Measurements from ENCODE around the gene SORT1. TPM values are rescaled to one million over a fixed set of nuclear protein-coding genes. Genes with fewer than 3 reads are reported as not detected.

The SORT1 gene
- total and polyA plus RNA-seq, 8 donors, result 39.4 to 165 (median 46.7) TPM

- DNase-seq (peak in 1 of 4 donors; percentile 74), ATAC-seq (no peak)
- no peaks in the 10 kb centered on the region for H3K27me3 ChIP-seq
- intact Hi-C loops (cut with DNase I), result loop anchor here in 1 of 2 donors (5.0 to 10.0 kb wide), 2 partner anchors 144 to 272 kb away; partner anchors contain the start of gene GPR61
- H3K9me3 ChIP-seq, result no peaks in the 10 kb centered on the region
- no peaks in the 10 kb centered on the region for H3K36me3 ChIP-seq
- H3K27ac ChIP-seq, result no peak overlapping the region
- peaks cover 0 to 8% of the 10 kb centered on the region in 2 donors for H3K4me1 ChIP-seq
- no peak overlapping the region for H3K4me3 ChIP-seq
- TF ChIP-seq CTCF (IDR thresholded peaks at IDR 0.05), result no peak
These were observed 134.5 kb downstream of the SORT1 start for GRCh38 chr1:109263234-109263596.

GRCh38 chr1:109262231-109263055, 135.3 kb downstream of the SORT1 start:
- Histone ChIP-seq H3K4me3 (no peak overlapping the region), H3K36me3 (no peaks in the 10 kb centered on the region), H3K27ac (no peak overlapping the region), H3K9me3 (no peaks in the 10 kb centered on the region), H3K27me3 (no peaks in the 10 kb centered on the region), H3K4me1 (peaks cover 0 to 8% of the 10 kb centered on the region in 2 donors)
- intact Hi-C loops (cut with DNase I), result loop anchor here in 1 of 2 donors (5.0 to 10.0 kb wide), 2 partner anchors 145 to 272 kb away; partner anchors contain the start of gene GPR61
- ATAC-seq (no peak), DNase-seq (peak in 1 of 4 donors; percentile 64)
- no peak for TF ChIP-seq CTCF (IDR thresholded peaks at IDR 0.05)

- TF ChIP-seq CTCF (IDR thresholded peaks at IDR 0.05), result no peak
- Histone ChIP-seq H3K27me3 (no peaks in the 10 kb centered on the region), H3K4me3 (no peak overlapping the region), H3K36me3 (no peaks in the 10 kb centered on the region), H3K9me3 (no peaks in the 10 kb centered on the region), H3K4me1 (peaks cover 0 to 8% of the 10 kb centered on the region in 2 donors), H3K27ac (no peak overlapping the region)
- ATAC-seq, result no peak
- intact Hi-C loops (cut with DNase I), result loop anchor here in 1 of 2 donors (5.0 to 10.0 kb wide), 2 partner anchors 146 to 273 kb away; partner anchors contain the start of gene GPR61
- peak in 1 of 4 donors; percentile 34 for DNase-seq
These were observed 136.1 kb downstream of the SORT1 start for GRCh38 chr1:109261578-109261977.

- H3K27me3 ChIP-seq, result no peaks in the 10 kb centered on the region
- no peaks in the 10 kb centered on the region for H3K9me3 ChIP-seq
- intact Hi-C loops (cut with DNase I), result loop anchor here in 1 of 2 donors (5.0 to 10.0 kb wide), 2 partner anchors 146 to 274 kb away; partner anchors contain the start of gene GPR61
- H3K4me3 ChIP-seq, result no peak overlapping the region
- H3K27ac ChIP-seq, result no peak overlapping the region
- no peak for TF ChIP-seq CTCF (IDR thresholded peaks at IDR 0.05)
- peaks cover 0 to 8% of the 10 kb centered on the region in 2 donors for H3K4me1 ChIP-seq
- no peaks in the 10 kb centered on the region for H3K36me3 ChIP-seq
- DNase-seq (no peak), ATAC-seq (no peak)
These were observed 136.7 kb downstream of the SORT1 start for GRCh38 chr1:109261006-109261405.

Measured in left lung (tissue), 10 donors.